ENCODE measurements around the gene IL17REL.

The IL17REL gene

DNA sequence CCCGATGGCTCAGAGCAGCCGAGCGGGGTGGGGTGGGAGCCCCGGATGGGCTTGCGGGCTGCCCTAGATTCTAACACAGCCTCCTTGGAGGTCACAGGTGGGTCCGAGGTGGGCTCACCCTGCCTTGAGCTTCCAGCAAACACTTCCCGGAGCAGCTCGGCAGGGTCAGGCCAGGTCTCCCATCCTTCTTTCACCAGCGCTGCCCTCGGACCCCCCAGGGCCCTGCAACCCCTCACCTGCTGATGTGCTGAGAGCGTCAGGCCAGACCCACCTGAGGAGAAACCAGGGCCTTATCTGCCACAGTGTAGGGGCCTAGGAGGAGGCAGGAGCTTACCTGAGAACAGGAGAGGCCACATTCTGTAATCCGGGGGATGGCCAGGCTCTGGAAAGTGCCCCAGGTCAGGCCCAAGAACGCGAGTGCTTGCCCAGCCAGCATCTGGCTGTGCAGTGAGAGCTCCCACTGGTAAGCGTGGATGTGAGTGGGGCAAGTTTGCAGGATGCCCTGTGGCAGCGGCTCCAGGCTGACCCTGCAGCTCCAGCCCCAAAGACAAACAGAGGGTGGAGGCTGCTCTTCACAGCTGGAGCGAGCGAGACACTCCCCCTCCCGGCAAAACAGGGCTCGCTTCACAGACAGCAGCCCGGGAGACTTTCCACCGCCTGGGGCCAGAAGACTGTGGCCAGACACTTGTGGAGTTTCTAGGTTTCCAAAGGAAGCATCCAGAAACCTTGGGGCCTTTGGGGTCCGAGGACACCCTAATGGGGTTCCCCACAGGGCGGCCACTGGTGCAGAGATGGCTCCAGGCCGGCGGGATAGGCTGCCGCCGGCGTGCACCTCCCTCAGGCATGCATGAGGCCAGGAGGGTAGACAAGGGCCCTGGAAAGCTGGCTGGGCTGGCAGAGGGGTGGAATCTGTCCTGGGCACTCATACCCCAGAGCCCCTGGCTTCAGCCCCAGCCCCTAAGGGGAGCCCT is at the start of gene IL17REL:
TSS of gene IL17REL (minus strand) at position 555 of the 971 bp plus-strand sequence. CDS start at position 436, 119 bp downstream.
- DNase-seq = no peak

GRCh38 chr22:50061824-50062355 is 49.3 kb upstream of the IL17REL start:
- DNase-seq = no peak

DNA sequence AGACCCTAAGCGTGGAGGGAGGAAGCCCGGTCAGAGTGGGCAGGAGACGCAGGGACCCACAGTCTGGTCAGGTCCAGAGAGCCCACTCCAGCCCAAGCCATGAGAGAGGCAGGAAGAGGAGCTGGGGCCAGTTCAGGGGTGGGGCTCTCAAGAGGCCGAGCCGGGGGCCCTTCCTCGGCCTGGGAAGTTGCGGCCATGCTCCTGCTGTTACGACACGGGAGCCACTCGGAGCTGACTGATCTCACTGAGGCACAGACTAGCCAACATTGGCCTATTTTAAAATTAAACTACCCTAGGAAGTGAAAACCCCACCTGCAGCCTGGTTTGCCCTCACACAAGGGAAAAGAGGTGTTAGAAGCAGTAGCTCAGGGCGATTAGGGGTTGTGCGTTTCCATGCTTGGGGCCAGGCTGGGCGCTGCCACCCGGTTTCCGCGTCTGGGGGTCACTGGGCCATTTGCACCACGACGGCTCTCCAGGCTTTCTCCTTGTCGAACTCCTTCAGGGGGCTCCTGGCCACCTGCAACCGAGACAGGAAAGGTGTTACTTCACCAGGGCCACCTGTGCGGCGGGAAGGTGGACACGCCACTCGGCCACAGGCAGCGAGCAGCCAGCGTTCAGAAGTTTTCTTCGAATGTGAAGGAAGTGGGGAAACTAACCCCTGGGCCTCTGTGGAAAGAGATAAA is 48.7 kb upstream of the IL17REL start:
- DNase-seq = no peak

- DNase-seq = no peak
Measured at GRCh38 chr22:50060441-50061140, 48.0 kb upstream of the IL17REL start.

- no peak for DNase-seq
Measured at GRCh38 chr22:50059881-50060262, 47.3 kb upstream of the IL17REL start.

DNA sequence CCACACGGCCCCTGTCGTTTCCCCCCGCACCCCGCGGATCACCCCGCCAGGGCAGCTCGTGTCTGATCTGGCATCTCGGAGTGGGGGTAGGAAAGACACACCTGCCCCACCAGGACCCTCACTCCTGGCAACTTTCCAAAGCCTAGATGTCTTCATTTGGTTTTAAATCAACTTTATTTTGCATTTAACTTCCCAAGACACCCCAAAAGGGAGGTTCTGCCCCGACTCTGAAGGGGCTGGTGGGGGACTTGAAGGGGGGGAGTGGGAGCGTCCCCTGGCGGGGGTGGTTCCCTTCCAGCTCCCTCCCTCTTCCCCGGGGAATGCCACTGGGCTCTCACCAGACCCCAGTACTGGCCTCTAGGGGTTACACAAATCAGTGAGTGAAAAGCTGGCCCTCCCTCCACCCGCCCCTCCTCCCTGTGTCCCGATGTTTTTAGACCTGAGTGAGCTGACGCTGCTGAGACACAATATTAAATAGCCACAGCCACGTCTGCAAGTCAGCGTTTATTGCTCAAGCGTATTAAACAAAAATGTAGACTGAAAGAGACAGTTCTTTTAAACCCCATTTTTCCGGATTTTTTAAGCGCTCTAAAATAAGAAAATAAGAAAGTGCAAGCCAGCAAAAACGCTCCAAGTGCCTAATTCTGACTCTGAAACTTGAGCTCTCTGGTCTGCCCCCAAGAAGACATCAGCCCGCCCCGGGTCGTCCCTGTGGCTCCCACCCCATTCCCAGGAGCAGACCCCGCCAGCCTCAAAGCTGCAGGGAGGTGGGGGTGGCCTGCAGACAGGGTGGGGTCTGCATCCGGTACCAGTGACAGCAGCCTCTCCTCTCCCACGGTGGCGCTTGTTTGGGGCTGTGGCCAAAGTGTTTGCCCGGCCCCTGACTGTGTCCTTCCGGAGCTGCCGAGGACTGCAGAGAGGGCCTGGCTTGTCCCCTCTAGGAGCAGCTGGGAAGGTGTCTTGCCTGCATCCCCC is 46.6 kb upstream of the IL17REL start:
- no peak for DNase-seq

GRCh38 chr22:50058061-50058905 is 45.7 kb upstream of the IL17REL start, which contains the start of gene TTLL8:
TSS of gene TTLL8 (minus strand) at chr22:50058298.
- DNase-seq = no peak

DNA sequence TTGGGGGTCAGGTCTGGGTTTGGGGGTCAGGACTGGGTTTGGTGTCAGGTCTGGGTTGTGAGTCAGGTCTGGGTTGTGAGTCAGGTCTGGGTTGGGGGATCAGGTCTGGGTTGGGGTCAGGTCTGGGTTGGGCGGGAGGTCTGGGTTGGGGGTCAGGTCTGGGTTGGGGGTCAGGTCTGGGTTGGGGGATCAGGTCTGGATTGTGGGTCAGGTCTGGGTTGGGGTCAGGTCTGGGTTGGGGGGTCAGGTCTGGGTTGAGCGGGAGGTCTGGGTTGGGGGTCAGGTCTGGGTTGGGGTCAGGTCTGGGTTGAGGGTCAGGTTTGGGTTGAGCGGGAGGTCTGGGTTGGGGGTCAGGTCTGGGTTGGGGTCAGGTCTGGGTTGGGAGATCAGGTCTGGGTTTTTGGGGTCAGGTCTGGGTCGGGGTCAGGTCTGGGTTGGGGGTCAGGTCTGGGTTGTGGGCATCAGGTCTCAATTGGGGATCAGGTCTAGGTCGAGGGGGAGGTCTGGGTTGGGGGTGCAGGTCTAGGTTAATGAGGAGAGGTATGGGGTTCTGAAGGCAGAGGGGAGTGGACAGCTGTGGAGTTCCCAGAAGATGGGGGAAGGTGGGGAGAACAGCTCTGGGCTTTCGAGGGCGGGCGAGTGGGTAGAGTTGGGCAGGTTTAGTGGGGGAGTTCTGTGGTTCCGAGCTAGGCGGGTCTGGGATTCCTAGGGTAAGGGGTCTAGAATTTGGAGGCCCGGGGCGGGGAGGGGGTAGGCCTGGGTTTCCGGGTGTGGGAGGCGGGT is 44.9 kb upstream of the IL17REL start:
- DNase-seq = no peak

DNA sequence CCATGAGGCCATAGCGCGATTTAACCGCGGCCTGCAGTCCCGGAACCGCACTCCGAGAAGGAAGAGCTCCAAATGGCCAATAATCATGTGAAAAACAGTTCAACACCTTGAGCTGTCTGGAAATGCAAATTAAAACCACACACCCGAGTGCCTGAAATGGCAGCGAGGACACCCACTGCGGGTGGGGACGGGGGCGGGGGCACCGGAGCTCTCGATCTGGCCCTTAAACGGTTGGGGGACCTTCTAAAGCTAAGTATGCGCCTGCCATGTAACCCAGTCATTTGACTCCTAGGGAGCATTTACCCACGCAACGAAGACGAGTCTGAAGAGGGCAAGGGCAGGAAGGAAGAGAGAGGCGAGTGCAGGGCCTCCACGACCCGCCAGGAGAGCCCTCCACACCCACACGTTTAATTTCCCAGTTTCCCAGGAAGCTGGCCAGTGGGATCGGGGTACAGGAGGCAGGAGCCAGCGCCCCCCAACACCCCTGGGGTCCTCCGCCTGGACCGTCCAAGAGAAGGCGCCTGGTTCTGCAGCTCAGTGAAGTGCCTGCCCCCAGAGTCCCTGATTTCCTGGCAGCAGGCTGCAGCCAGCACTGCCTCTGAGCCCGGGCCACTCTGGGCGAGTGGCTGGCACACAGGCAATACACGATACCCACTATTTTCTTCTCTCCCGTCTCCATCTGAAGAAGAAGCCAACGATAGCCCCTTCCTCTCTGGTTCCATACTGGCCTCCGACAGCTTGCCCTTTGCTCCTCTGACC is 43.8 kb upstream of the IL17REL start:
- no peak for DNase-seq

GRCh38 chr22:50053861-50054260 is 41.3 kb upstream of the IL17REL start:
- DNase-seq = no peak

GRCh38 chr22:50051930-50052329 is 39.4 kb upstream of the IL17REL start:
- DNase-seq = no peak

GRCh38 chr22:50049299-50050195 is 37.0 kb upstream of the IL17REL start:
- DNase-seq = no peak

- no peak for DNase-seq
Measured at GRCh38 chr22:50048836-50049235, 36.3 kb upstream of the IL17REL start.

- DNase-seq = no peak
Measured at GRCh38 chr22:50048061-50048765, 35.6 kb upstream of the IL17REL start.

- no peak for DNase-seq
Measured at GRCh38 chr22:50047346-50047745, 34.8 kb upstream of the IL17REL start.

- DNase-seq = no peak
Measured at GRCh38 chr22:50046481-50047245, 34.1 kb upstream of the IL17REL start.

GRCh38 chr22:50046019-50046415 is 33.5 kb upstream of the IL17REL start:
- DNase-seq = no peak
